Right lobe of liver (tissue), 4 donors: Measurements from ENCODE around the gene KLF14.

Experiments used
- POLR2A ChIP-seq: fragments of 450-650 bp; IDR thresholded peaks from one replicate; pipeline ENCODE4 v1.6.1; 2017; ENCODE audit warnings: antibody characterized with exemption, mild to moderate bottlenecking
- TF ChIP-seq, protein P1 (sequence below), 4 donors: fragments of 200-600 bp in 3 of 4; fragments of 450-650 bp in 1 of 4; IDR thresholded peaks; one replicate each; pipeline versions ENCODE4 v1.5.1 to v1.8.0; 2016 to 2022; ENCODE audit warnings: antibody characterized with exemption in 4 of 4, mild to moderate bottlenecking in 2 of 4
- donor health status: DM: no; HTN: no; CAD: no.
- donor health status: DM: no; HTN: no; CAD: no.
- donor health status: DM: no; HTN: yes; CAD: no.

DNA sequence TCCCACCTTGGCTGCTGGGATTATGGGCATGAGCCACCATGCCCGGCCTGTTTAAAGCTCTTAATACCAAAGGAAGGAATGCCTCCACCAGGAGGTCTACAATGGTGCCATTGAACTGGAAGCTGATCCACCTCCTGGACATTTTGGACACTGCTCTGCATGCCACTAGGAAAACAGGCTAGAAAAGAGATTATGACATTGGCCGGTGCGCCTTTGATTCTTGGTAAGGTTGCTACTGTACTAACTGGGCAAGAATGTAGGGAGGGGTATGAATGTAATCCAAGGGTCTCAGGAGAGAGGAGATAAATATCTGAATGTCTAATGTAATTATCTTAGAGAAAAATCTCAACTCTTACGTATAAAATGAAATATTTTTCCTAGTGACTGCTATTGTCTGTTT, 26.0 kb downstream of the KLF14 start:
- TF ChIP-seq, protein P1, sequence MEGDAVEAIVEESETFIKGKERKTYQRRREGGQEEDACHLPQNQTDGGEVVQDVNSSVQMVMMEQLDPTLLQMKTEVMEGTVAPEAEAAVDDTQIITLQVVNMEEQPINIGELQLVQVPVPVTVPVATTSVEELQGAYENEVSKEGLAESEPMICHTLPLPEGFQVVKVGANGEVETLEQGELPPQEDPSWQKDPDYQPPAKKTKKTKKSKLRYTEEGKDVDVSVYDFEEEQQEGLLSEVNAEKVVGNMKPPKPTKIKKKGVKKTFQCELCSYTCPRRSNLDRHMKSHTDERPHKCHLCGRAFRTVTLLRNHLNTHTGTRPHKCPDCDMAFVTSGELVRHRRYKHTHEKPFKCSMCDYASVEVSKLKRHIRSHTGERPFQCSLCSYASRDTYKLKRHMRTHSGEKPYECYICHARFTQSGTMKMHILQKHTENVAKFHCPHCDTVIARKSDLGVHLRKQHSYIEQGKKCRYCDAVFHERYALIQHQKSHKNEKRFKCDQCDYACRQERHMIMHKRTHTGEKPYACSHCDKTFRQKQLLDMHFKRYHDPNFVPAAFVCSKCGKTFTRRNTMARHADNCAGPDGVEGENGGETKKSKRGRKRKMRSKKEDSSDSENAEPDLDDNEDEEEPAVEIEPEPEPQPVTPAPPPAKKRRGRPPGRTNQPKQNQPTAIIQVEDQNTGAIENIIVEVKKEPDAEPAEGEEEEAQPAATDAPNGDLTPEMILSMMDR (IDR thresholded peaks at IDR 0.05): no peak
- no peak for TF ChIP-seq POLR2A
